ENCODE measurements around the gene KRT86. TPM values are rescaled to one million over a fixed set of nuclear protein-coding genes. Genes with fewer than 3 reads are reported as not detected.

KRT86 gene
- total and polyA plus RNA-seq, 2 of the 8 experiments (the other 6 are each of a cell fraction or from before 2014, with no cell fraction given): 0.12 TPM; not detected in 1

DNA sequence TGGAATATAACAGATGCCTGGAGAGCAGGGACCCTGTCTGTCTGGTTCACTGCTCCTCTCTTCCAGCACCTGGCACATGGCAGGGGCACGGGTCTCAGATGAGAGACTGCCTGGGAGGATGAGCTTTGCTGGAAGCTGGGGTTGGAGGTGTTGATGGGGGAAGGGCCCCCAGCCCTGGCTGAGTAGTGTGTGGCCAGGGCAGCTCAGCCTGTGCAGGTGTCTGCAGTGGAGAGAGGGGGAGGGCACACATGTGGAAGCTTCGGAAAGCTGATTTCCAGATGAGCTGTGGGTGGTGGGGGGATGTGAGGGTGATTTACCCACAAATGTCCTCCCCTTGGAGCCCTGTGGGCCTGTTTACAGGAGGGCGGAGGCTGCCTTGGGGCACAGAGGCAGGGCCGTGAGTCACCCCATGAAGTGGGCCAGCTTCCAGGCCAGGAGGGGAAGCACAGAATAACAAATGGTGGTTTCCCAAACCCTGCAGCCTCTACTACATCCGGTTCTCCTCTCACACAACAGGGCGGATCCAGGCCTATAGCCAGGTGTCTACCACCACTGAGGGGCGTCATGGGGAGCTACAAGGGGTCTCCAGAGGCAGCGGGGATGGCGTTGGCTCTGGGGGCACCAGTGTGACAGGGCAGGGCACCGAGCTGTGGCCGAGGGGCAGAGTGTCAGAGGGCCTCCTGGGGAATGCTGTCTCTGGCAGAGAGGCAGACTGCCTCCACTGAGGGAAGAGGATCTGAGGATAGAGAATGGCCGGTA lies 30.4 kb upstream of the KRT86 start (continued):
- TF ChIP-seq, protein P1, sequence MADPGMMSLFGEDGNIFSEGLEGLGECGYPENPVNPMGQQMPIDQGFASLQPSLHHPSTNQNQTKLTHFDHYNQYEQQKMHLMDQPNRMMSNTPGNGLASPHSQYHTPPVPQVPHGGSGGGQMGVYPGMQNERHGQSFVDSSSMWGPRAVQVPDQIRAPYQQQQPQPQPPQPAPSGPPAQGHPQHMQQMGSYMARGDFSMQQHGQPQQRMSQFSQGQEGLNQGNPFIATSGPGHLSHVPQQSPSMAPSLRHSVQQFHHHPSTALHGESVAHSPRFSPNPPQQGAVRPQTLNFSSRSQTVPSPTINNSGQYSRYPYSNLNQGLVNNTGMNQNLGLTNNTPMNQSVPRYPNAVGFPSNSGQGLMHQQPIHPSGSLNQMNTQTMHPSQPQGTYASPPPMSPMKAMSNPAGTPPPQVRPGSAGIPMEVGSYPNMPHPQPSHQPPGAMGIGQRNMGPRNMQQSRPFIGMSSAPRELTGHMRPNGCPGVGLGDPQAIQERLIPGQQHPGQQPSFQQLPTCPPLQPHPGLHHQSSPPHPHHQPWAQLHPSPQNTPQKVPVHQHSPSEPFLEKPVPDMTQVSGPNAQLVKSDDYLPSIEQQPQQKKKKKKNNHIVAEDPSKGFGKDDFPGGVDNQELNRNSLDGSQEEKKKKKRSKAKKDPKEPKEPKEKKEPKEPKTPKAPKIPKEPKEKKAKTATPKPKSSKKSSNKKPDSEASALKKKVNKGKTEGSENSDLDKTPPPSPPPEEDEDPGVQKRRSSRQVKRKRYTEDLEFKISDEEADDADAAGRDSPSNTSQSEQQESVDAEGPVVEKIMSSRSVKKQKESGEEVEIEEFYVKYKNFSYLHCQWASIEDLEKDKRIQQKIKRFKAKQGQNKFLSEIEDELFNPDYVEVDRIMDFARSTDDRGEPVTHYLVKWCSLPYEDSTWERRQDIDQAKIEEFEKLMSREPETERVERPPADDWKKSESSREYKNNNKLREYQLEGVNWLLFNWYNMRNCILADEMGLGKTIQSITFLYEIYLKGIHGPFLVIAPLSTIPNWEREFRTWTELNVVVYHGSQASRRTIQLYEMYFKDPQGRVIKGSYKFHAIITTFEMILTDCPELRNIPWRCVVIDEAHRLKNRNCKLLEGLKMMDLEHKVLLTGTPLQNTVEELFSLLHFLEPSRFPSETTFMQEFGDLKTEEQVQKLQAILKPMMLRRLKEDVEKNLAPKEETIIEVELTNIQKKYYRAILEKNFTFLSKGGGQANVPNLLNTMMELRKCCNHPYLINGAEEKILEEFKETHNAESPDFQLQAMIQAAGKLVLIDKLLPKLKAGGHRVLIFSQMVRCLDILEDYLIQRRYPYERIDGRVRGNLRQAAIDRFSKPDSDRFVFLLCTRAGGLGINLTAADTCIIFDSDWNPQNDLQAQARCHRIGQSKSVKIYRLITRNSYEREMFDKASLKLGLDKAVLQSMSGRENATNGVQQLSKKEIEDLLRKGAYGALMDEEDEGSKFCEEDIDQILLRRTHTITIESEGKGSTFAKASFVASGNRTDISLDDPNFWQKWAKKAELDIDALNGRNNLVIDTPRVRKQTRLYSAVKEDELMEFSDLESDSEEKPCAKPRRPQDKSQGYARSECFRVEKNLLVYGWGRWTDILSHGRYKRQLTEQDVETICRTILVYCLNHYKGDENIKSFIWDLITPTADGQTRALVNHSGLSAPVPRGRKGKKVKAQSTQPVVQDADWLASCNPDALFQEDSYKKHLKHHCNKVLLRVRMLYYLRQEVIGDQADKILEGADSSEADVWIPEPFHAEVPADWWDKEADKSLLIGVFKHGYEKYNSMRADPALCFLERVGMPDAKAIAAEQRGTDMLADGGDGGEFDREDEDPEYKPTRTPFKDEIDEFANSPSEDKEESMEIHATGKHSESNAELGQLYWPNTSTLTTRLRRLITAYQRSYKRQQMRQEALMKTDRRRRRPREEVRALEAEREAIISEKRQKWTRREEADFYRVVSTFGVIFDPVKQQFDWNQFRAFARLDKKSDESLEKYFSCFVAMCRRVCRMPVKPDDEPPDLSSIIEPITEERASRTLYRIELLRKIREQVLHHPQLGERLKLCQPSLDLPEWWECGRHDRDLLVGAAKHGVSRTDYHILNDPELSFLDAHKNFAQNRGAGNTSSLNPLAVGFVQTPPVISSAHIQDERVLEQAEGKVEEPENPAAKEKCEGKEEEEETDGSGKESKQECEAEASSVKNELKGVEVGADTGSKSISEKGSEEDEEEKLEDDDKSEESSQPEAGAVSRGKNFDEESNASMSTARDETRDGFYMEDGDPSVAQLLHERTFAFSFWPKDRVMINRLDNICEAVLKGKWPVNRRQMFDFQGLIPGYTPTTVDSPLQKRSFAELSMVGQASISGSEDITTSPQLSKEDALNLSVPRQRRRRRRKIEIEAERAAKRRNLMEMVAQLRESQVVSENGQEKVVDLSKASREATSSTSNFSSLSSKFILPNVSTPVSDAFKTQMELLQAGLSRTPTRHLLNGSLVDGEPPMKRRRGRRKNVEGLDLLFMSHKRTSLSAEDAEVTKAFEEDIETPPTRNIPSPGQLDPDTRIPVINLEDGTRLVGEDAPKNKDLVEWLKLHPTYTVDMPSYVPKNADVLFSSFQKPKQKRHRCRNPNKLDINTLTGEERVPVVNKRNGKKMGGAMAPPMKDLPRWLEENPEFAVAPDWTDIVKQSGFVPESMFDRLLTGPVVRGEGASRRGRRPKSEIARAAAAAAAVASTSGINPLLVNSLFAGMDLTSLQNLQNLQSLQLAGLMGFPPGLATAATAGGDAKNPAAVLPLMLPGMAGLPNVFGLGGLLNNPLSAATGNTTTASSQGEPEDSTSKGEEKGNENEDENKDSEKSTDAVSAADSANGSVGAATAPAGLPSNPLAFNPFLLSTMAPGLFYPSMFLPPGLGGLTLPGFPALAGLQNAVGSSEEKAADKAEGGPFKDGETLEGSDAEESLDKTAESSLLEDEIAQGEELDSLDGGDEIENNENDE (IDR thresholded peaks at IDR 0.05; ENCODE audit: insufficient replicate concordance, low read length): no peak
- TF ChIP-seq KDM5A (IDR thresholded peaks at IDR 0.05; ENCODE audit: low read length) (no peak), MAFK (IDR thresholded peaks at IDR 0.05; ENCODE audit: low read depth, low read length) (no peak), YY1 (IDR thresholded peaks at IDR 0.05; ENCODE audit: low read depth, low read length) (no peak), TAF1 (IDR thresholded peaks at IDR 0.05; ENCODE audit: low read depth, low read length) (no peak), SUZ12 (IDR thresholded peaks at IDR 0.05; ENCODE audit: low read length) (no peak), RBBP5 (IDR thresholded peaks at IDR 0.05; ENCODE audit: borderline replicate concordance, low read depth, low read length) (no peak)
